GOT3 (cell line): ENCODE data around the gene ALDH6A1.

Experiments
- DNase-seq: peaks from one replicate; lab custom pipeline; 2025; ENCODE audit warnings: mixed read lengths; lab: John Stamatoyannopoulos, UW

The ALDH6A1 gene

DNA sequence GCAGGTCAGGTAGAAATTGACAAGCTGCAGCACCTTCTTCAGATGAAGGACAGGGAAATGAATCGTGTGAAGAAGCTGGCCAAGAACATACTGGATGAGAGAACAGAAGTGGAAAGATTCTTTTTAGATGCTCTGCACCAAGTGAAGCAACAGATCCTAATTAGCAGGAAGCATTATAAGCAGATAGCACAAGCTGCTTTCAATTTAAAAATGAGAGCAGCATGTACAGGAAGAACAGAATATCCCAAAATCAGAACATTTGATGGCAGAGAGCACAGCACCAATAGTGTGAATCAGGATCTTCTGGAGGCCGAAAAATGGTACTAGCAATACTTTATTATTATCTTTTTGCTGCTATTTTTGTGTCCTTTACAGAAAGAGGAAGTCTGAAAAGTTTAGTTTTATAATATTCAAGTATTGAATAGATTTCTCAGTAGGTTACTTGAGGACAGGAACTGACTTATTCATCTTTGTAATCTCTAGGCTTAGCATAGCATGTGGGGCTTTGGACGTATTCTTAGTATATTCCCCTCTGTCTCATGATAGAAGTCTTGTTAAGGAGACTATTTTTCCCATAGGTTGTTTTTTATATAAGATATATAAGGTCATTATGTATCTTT is 34.3 kb downstream of the ALDH6A1 start:
- DNase-seq: no peak

GRCh38 chr14:74048281-74048680 is 36.0 kb downstream of the ALDH6A1 start:
- no peak for DNase-seq

DNA sequence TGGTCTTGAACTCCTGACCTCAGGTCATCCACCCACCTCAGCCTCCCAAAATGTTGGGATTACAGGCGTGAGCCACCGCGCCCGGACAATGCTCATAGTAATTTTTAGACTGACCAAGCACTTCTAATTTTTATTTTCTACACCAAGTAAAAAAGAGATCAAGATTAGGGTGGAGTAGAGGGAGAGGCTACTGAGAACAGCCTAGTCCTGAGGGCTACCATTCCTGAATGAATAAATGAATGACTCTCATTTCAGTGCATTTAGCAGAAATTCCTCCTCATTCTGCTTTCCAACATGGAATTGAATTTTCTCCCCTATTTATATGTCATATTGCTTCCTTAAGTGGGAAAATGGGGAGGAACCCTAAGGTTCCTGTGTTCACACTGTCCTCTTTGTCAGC is 38.7 kb downstream of the ALDH6A1 start:
- DNase-seq: no peak

DNA sequence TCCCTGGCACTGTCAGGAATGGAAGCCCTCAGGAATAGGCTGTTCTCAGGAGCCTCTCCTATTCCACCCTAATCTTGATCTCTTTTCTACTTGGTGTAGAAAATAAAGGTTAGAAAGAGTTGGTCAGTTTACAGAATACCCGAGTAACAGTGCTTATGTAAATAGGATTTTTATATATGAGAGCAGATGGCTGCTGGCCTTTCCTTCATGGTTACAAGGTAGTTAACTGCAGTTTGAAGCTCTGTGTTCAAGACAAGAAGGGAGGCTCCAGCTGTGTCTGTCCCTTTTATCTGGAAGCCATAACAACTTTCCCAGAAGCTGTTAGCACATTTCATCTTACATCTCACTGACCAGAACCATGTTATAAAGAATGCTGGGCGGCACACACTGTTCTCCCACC is 42.0 kb downstream of the ALDH6A1 start:
- DNase-seq: no peak

DNA sequence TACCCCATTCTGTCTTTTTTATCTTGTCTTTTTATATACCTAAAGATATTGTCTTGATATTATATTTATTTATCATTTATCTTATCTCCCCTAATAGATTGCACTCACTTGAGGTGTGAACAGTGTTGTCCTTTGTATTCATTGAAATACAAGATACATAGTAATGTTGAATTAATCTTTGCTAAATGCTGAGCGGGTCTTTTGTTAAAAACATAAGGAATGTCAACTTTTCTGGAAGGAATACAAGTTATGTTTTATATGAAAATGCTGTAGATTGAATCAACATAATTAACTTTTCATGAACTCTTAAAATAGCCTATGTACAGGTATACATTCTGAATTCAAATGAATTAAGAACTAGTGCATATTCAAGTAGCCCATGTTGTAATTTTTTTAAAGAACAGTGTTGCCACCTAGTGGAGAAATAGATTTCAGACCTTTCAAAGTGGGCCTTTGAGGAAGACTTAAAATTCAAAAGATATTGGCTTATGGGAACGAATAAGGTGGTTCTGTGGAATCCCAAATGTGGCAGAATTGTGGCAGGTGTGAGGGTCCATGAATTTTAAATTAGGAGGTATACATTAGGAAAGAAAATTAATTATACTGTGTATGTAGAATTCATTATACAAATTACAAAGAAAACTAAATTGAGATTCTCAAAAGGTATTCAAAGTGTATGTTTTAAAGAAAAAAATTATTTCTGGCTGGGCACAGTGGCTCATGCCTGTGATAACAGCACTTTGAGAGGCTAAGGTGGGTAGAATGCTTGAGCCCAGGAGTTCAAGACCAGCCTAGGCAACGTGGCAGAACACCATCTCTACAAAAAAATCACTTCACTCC is 46.0 kb downstream of the ALDH6A1 start:
- DNase-seq: no peak

GRCh38 chr14:74035556-74035955 is 48.7 kb downstream of the ALDH6A1 start:
- no peak for DNase-seq

GRCh38 chr14:74034572-74034971 is 49.7 kb downstream of the ALDH6A1 start:
- no peak for DNase-seq

- DNase-seq: no peak
These were observed 55.1 kb downstream of the ALDH6A1 start for GRCh38 chr14:74029136-74029535.

- DNase-seq: no peak
These were observed 61.9 kb downstream of the ALDH6A1 start for GRCh38 chr14:74022346-74022745.

DNA sequence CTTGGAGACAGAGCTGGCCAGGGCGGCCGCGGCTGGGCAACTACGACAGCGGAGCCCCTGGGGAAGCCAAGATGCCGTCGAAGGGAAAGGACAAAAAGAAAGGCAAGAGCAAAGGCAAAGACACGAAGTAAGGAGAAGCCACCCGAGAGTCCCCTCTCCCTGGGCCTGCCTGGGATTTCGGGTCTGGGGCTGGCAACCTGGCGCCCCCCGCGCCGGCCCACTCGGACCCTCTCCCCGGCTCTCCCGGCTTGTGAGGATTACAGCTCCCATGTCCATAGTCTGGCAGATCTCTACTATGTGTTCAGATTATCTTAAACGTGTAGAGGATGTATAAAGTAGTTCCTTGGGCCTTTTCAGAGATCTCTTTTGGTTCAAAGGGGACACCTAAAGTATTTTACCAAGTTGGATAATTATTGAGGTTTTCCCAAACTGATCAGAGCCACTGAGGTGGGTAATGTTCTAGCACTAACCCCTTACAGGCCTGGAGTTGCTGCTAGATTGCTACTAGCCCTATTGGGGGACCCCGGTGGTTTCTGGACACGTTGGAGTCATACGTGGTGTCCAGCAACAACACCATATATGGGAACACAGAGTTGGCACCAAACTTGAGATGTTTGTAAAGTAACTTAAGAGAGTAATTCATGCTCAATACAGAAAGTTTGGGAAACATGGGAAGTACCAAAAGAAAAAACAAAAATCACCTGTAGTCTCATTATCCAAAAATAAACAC is 64.7 kb downstream of the ALDH6A1 start:
- no peak for DNase-seq

GRCh38 chr14:74018586-74019407 is 65.5 kb downstream of the ALDH6A1 start, which contains the start of the genes BBOF1 and ENTPD5:
Gene BBOF1 (plus strand): TSS chr14:74019349. CDS start chr14:74019479, 130 bp downstream.
Gene ENTPD5 (minus strand): TSS chr14:74019288. CDS start chr14:73988102, 31,186 bp downstream.
- peak; percentile 26 for DNase-seq

DNA sequence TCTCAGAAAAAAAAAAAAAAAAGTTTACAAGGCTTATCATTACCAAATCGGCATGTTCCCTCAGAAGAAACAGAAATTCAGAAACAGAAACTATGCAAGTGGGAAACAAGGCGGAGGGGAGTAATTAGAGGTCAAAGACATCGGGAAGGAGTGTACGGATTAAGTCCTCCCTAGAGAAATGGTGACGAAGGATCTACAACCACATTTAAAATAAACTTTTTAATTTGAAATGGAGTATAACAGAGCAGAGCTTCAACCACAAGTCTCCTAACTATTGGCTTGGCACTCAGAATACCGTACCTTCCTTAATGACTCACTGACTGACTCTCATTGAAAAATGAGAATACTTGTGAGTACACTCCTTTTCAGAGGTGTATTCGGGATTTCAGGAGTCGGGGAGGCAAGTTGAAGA is 66.1 kb downstream of the ALDH6A1 start:
- DNase-seq: peak; percentile 3

- DNase-seq: no peak
These were observed 68.3 kb downstream of the ALDH6A1 start for GRCh38 chr14:74015963-74016362.

- DNase-seq: no peak
These were observed 69.1 kb downstream of the ALDH6A1 start for GRCh38 chr14:74015176-74015575.

DNA sequence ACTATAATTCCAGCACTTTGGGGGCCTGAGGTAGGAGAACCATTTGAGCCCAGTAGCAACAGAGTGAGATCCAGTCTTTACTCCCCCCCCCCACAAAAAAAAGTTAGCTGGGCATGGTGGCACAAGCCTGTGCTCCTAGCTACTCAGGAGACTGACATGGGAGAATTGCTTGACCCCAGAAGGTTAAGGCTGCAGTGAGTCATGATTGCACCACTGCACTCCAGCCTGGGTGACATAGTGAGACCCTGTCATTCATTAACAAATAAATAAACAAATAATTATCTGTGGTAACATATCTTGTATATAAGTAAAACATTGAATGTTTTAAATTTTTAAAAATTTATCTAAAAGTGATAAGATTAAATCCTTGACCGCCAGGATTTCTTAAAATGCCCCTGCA is 70.0 kb downstream of the ALDH6A1 start:
- DNase-seq: no peak

- DNase-seq: no peak
These were observed 75.3 kb downstream of the ALDH6A1 start for GRCh38 chr14:74008843-74009499.
